ENCODE data around the gene CCNE1.

The CCNE1 gene

GRCh38 chr19:29774126-29774525 lies 37.7 kb upstream of the CCNE1 start:
- Histone ChIP-seq H3K9me3 (ENCODE audit: control insufficient read depth in 1 of 2, low read length in 2 of 2) (no peaks in the 10 kb centered on the region), H3K27me3 (ENCODE audit: low read depth, low read length) (no peaks in the 10 kb centered on the region)

GRCh38 chr19:29777781-29778309 lies 33.9 kb upstream of the CCNE1 start:
- Histone ChIP-seq H3K27me3 (ENCODE audit: low read depth, low read length) (no peaks in the 10 kb centered on the region), H3K4me1 (ENCODE audit: control insufficient read depth in 1 of 2, insufficient read depth in 2 of 2, low read length in 2 of 2) (no peaks in the 10 kb centered on the region), H3K36me3 (ENCODE audit: control insufficient read depth in 1 of 2, insufficient read depth in 2 of 2, low read length in 2 of 2) (no peaks in the 10 kb centered on the region), H3K9me3 (ENCODE audit: control insufficient read depth in 1 of 2, low read length in 2 of 2) (no peaks in the 10 kb centered on the region), H3K27ac (ENCODE audit: low read length) (no peak overlapping the region), H3K4me3 (ENCODE audit: low read depth in 1 of 2, low read length in 2 of 2) (no peak overlapping the region)

More at GRCh38 chr19:29774126-29774525, 37.7 kb upstream of the CCNE1 start:
- H3K27ac ChIP-seq (ENCODE audit: low read length), result no peak overlapping the region
- H3K36me3 ChIP-seq (ENCODE audit: control insufficient read depth in 1 of 2, insufficient read depth in 2 of 2, low read length in 2 of 2), result no peaks in the 10 kb centered on the region
- H3K4me3 ChIP-seq (ENCODE audit: low read depth in 1 of 2, low read length in 2 of 2), result no peak overlapping the region
- no peaks in the 10 kb centered on the region for H3K4me1 ChIP-seq (ENCODE audit: control insufficient read depth in 1 of 2, insufficient read depth in 2 of 2, low read length in 2 of 2)

GRCh38 chr19:29779921-29780320 lies 31.9 kb upstream of the CCNE1 start:
- H3K27me3 ChIP-seq (ENCODE audit: low read depth, low read length), result no peaks in the 10 kb centered on the region
- H3K9me3 ChIP-seq (ENCODE audit: control insufficient read depth in 1 of 2, low read length in 2 of 2), result no peaks in the 10 kb centered on the region
- H3K36me3 ChIP-seq (ENCODE audit: control insufficient read depth in 1 of 2, insufficient read depth in 2 of 2, low read length in 2 of 2), result no peaks in the 10 kb centered on the region
- no peak overlapping the region for H3K4me3 ChIP-seq (ENCODE audit: low read depth in 1 of 2, low read length in 2 of 2)
- H3K27ac ChIP-seq (ENCODE audit: low read length), result no peak overlapping the region
- no peaks in the 10 kb centered on the region for H3K4me1 ChIP-seq (ENCODE audit: control insufficient read depth in 1 of 2, insufficient read depth in 2 of 2, low read length in 2 of 2)

GRCh38 chr19:29781386-29782259 lies 30.2 kb upstream of the CCNE1 start:
- H3K27ac ChIP-seq (ENCODE audit: low read length), result no peak overlapping the region
- no peak overlapping the region for H3K4me3 ChIP-seq (ENCODE audit: low read depth in 1 of 2, low read length in 2 of 2)
- H3K4me1 ChIP-seq (ENCODE audit: control insufficient read depth in 1 of 2, insufficient read depth in 2 of 2, low read length in 2 of 2), result no peaks in the 10 kb centered on the region
- H3K9me3 ChIP-seq (ENCODE audit: control insufficient read depth in 1 of 2, low read length in 2 of 2), result no peaks in the 10 kb centered on the region
- no peaks in the 10 kb centered on the region for H3K36me3 ChIP-seq (ENCODE audit: control insufficient read depth in 1 of 2, insufficient read depth in 2 of 2, low read length in 2 of 2)
- no peaks in the 10 kb centered on the region for H3K27me3 ChIP-seq (ENCODE audit: low read depth, low read length)

- H3K4me3 ChIP-seq (ENCODE audit: low read depth in 1 of 2, low read length in 2 of 2), result no peak overlapping the region
- H3K9me3 ChIP-seq (ENCODE audit: control insufficient read depth in 1 of 2, low read length in 2 of 2), result no peaks in the 10 kb centered on the region
- H3K27ac ChIP-seq (ENCODE audit: low read length), result no peak overlapping the region
- no peaks in the 10 kb centered on the region for H3K27me3 ChIP-seq (ENCODE audit: low read depth, low read length)
- no peaks in the 10 kb centered on the region for H3K36me3 ChIP-seq (ENCODE audit: control insufficient read depth in 1 of 2, insufficient read depth in 2 of 2, low read length in 2 of 2)
- no peaks in the 10 kb centered on the region for H3K4me1 ChIP-seq (ENCODE audit: control insufficient read depth in 1 of 2, insufficient read depth in 2 of 2, low read length in 2 of 2)
Observed at GRCh38 chr19:29782260-29782580, 29.6 kb upstream of the CCNE1 start.

GRCh38 chr19:29783627-29784190 lies 28.1 kb upstream of the CCNE1 start:
- Histone ChIP-seq H3K9me3 (ENCODE audit: control insufficient read depth in 1 of 2, low read length in 2 of 2) (no peaks in the 10 kb centered on the region), H3K27ac (ENCODE audit: low read length) (no peak overlapping the region), H3K36me3 (ENCODE audit: control insufficient read depth in 1 of 2, insufficient read depth in 2 of 2, low read length in 2 of 2) (no peaks in the 10 kb centered on the region), H3K4me1 (ENCODE audit: control insufficient read depth in 1 of 2, insufficient read depth in 2 of 2, low read length in 2 of 2) (no peaks in the 10 kb centered on the region), H3K27me3 (ENCODE audit: low read depth, low read length) (no peaks in the 10 kb centered on the region), H3K4me3 (ENCODE audit: low read depth in 1 of 2, low read length in 2 of 2) (no peak overlapping the region)

- Histone ChIP-seq H3K36me3 (ENCODE audit: control insufficient read depth in 1 of 2, insufficient read depth in 2 of 2, low read length in 2 of 2) (no peaks in the 10 kb centered on the region), H3K27me3 (ENCODE audit: low read depth, low read length) (no peaks in the 10 kb centered on the region), H3K4me1 (ENCODE audit: control insufficient read depth in 1 of 2, insufficient read depth in 2 of 2, low read length in 2 of 2) (no peaks in the 10 kb centered on the region), H3K9me3 (ENCODE audit: control insufficient read depth in 1 of 2, low read length in 2 of 2) (no peaks in the 10 kb centered on the region), H3K4me3 (ENCODE audit: low read depth in 1 of 2, low read length in 2 of 2) (no peak overlapping the region), H3K27ac (ENCODE audit: low read length) (no peak overlapping the region)
Observed at GRCh38 chr19:29784598-29785223, 27.1 kb upstream of the CCNE1 start.

GRCh38 chr19:29785360-29785759 lies 26.4 kb upstream of the CCNE1 start:
- Histone ChIP-seq H3K4me1 (ENCODE audit: control insufficient read depth in 1 of 2, insufficient read depth in 2 of 2, low read length in 2 of 2) (no peaks in the 10 kb centered on the region), H3K36me3 (ENCODE audit: control insufficient read depth in 1 of 2, insufficient read depth in 2 of 2, low read length in 2 of 2) (no peaks in the 10 kb centered on the region), H3K9me3 (ENCODE audit: control insufficient read depth in 1 of 2, low read length in 2 of 2) (no peaks in the 10 kb centered on the region), H3K4me3 (ENCODE audit: low read depth in 1 of 2, low read length in 2 of 2) (no peak overlapping the region), H3K27ac (ENCODE audit: low read length) (no peak overlapping the region), H3K27me3 (ENCODE audit: low read depth, low read length) (no peaks in the 10 kb centered on the region)

- no peaks in the 10 kb centered on the region for H3K4me1 ChIP-seq (ENCODE audit: control insufficient read depth in 1 of 2, insufficient read depth in 2 of 2, low read length in 2 of 2)
- H3K9me3 ChIP-seq (ENCODE audit: control insufficient read depth in 1 of 2, low read length in 2 of 2), result no peaks in the 10 kb centered on the region
- no peak overlapping the region for H3K27ac ChIP-seq (ENCODE audit: low read length)
- H3K27me3 ChIP-seq (ENCODE audit: low read depth, low read length), result no peaks in the 10 kb centered on the region
- H3K4me3 ChIP-seq (ENCODE audit: low read depth in 1 of 2, low read length in 2 of 2), result no peak overlapping the region
- no peaks in the 10 kb centered on the region for H3K36me3 ChIP-seq (ENCODE audit: control insufficient read depth in 1 of 2, insufficient read depth in 2 of 2, low read length in 2 of 2)
Observed at GRCh38 chr19:29785955-29786589, 25.7 kb upstream of the CCNE1 start.

- H3K27me3 ChIP-seq (ENCODE audit: low read depth, low read length), result no peaks in the 10 kb centered on the region
- H3K27ac ChIP-seq (ENCODE audit: low read length), result no peak overlapping the region
- no peak overlapping the region for H3K4me3 ChIP-seq (ENCODE audit: low read depth in 1 of 2, low read length in 2 of 2)
- H3K36me3 ChIP-seq (ENCODE audit: control insufficient read depth in 1 of 2, insufficient read depth in 2 of 2, low read length in 2 of 2), result no peaks in the 10 kb centered on the region
- H3K4me1 ChIP-seq (ENCODE audit: control insufficient read depth in 1 of 2, insufficient read depth in 2 of 2, low read length in 2 of 2), result no peaks in the 10 kb centered on the region
- H3K9me3 ChIP-seq (ENCODE audit: control insufficient read depth in 1 of 2, low read length in 2 of 2), result no peaks in the 10 kb centered on the region
Observed at GRCh38 chr19:29787281-29787680, 24.5 kb upstream of the CCNE1 start.

GRCh38 chr19:29789007-29789406 lies 22.8 kb upstream of the CCNE1 start:
- Histone ChIP-seq H3K36me3 (ENCODE audit: control insufficient read depth in 1 of 2, insufficient read depth in 2 of 2, low read length in 2 of 2) (no peaks in the 10 kb centered on the region), H3K4me1 (ENCODE audit: control insufficient read depth in 1 of 2, insufficient read depth in 2 of 2, low read length in 2 of 2) (no peaks in the 10 kb centered on the region), H3K9me3 (ENCODE audit: control insufficient read depth in 1 of 2, low read length in 2 of 2) (no peaks in the 10 kb centered on the region), H3K27ac (ENCODE audit: low read length) (no peak overlapping the region), H3K27me3 (ENCODE audit: low read depth, low read length) (no peaks in the 10 kb centered on the region), H3K4me3 (ENCODE audit: low read depth in 1 of 2, low read length in 2 of 2) (no peak overlapping the region)
